NCI-H146 treated with DMSO at 0.1 percent for 48 hours (cell line): ENCODE results near the gene AP3B1.
"Not testable (repeated sequence)": the region's sequence is repeated elsewhere in the genome, so short reads cannot be mapped to it uniquely, and the experiment has no call there.

Experiments
- DNase-seq: peaks from one replicate; lab custom pipeline; 2025; ENCODE audit not compliant: unreplicated experiment; lab: John Stamatoyannopoulos, UW

AP3B1 gene

DNA sequence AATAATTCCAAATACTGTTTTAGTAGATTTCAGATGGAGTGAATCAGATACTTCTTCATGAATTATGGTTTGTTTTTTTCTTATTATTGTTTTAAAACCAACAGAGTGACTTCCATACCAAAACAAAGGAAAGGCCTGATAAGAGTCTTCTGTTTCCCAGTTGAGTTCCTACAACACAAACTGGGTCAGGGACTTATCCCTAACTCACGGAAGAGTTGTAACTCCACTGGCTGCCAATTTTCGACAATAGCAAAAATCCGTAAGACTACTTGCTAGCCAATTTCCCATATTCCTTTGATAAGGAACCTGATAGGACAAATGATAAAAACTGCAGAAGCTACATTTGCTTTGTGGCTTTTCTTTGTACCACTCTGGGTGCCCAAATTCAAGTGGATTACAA, 219.2 kb downstream of the AP3B1 start:
- DNase-seq: no peak

GRCh38 chr5:78070691-78071090, 223.8 kb downstream of the AP3B1 start:
- DNase-seq: not testable (repeated sequence)

DNA sequence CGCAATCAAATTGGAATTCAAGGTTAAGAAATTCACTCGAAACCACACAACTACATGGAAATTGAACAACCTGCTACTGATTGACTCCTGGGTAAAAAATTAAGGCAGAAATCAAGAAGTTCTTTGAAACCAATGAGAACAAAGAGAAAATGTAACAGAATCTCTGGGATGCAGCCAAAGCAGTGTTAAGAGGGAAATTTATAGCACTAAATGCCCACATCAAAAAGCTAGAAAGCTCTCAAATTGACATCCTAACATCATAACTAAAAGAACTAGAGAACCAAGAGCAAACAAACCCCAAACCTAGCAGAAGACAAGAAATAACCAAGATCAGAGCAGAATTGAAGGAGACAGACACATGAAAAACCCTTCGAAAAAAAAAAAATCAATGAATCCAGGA, 226.9 kb downstream of the AP3B1 start:
- not testable (repeated sequence) for DNase-seq

- not testable (repeated sequence) for DNase-seq
Observed at GRCh38 chr5:78066722-78067121, 227.8 kb downstream of the AP3B1 start.

- no peak for DNase-seq
Observed at GRCh38 chr5:78065663-78066062, 228.8 kb downstream of the AP3B1 start.

DNA sequence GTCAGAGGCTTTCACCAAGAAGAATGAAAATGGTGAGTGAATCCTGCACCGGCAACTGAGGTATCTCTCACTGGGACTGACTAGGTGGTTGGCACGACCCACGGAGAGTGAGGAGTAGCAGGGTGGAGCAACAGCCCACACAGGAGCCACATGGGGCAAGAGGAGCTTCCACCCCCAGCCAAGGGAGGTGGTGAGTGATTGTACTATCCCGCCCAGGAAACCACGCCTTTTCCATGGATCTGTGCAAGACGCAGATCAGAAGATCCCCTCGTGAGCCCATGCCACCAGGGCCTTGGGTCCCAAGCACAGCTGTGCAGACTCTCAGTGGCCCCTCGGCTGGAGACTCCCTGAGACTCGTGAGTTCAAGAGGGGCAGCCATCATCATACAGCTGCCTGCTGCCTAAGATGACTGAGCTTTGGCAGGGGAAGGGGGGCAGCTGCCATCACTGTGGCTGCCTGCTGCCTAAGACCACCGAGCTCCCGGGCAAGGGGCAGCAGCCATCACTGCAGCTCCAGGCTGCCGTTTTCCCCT, 229.5 kb downstream of the AP3B1 start:
- DNase-seq: no peak

GRCh38 chr5:78063495-78063894, 231.0 kb downstream of the AP3B1 start:
- DNase-seq: no peak

DNA sequence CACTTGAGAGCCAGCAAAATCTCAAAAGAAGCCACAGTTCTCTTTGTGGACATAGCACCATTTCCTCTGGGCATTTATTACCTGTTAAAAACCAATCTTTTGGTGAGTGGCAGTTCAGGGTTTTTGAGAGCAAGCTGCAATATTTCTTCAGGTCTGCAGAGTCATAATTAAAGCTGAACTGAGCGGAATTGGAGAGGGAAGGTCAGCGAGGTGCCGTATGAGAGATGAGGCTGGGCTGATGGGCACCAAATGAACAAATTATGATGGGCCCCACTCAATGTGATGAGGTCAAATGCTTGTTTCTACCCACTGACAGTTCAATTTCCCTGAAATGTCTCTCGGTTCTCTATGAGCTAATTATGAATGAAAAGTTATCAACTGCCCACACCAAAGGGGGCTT, 231.9 kb downstream of the AP3B1 start:
- DNase-seq: no peak

DNA sequence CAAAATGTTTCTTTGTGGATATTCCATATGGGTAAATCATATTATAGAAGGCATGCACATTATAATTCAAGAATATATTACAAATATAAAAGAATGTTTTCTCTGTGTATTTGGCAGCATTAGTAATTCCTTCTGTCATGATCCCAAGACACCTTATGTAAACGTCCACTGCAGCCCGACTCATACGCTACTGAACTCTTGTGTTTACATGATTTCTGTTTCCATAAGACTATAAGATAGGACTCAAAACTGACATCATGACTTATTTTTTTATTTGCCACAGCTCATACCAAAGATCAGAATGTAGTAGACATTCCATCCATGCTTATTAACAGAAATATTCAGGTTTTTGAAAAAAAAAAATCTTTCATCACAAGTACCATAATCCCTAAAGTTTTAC, 234.1 kb downstream of the AP3B1 start:
- DNase-seq: no peak

- DNase-seq: no peak
Observed at GRCh38 chr5:78058625-78059024, 235.9 kb downstream of the AP3B1 start.

- no peak for DNase-seq
Observed at GRCh38 chr5:78056901-78057514, 237.5 kb downstream of the AP3B1 start.

DNA sequence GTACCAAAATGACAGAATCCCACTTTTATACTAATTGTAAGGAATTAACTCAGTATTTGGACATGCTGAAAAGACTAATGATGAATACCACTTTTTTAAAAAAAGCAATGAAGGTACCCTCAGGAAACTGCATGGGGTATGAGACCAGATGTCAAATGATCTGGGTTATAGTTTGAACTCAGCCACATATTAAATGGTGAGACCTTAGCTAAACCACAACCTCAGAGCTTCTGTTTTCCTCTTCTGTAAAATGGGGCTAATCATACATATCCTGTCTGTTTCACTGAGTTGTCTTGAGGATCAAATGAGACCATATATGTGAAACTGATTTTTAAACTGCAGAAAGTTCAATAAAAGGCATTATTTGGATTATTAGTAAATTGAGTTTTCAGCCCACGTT, 238.4 kb downstream of the AP3B1 start:
- no peak for DNase-seq

- peak; percentile 24 for DNase-seq
Observed at GRCh38 chr5:78050888-78051287, 243.6 kb downstream of the AP3B1 start.

GRCh38 chr5:78046823-78047222, 247.7 kb downstream of the AP3B1 start:
- DNase-seq: not testable (repeated sequence)

GRCh38 chr5:78046006-78046405, 248.5 kb downstream of the AP3B1 start:
- DNase-seq: no peak

GRCh38 chr5:78041805-78042204, 252.7 kb downstream of the AP3B1 start:
- DNase-seq: no peak

- no peak for DNase-seq
Observed at GRCh38 chr5:78025540-78025939, 269.0 kb downstream of the AP3B1 start.

- DNase-seq: no peak
Observed at GRCh38 chr5:78019744-78020143, 274.8 kb downstream of the AP3B1 start.

DNA sequence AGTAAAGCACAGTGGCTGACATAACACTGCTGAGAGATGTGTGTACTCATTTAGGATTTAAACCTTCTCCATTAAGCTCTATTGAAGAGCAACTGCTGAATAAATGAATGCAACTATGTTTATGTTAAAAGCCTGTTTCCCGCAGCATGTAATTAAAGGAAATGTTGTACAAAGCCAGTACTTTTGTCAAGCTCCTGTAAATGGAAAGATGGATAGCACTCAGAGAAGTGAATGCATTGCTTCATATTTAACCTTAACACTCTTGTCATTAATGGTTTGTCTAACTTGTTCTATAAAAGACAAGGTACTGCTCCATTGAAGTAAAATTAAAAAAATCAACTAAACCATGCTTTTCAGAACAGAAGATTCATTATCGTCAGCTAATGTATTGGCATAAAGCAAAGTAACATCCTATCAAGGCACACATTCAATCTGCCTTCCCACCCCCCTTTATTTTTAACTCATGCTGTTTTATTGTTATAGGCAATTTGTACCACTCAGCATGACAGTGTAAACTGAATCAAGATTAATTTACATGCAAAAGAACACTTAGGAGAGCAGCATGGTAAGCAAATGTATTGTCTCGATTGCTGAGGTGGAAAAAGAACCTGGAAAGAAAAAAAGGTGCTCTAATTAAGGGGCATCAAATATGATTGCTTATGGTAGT, 277.5 kb downstream of the AP3B1 start:
- DNase-seq: peak; percentile 87

DNA sequence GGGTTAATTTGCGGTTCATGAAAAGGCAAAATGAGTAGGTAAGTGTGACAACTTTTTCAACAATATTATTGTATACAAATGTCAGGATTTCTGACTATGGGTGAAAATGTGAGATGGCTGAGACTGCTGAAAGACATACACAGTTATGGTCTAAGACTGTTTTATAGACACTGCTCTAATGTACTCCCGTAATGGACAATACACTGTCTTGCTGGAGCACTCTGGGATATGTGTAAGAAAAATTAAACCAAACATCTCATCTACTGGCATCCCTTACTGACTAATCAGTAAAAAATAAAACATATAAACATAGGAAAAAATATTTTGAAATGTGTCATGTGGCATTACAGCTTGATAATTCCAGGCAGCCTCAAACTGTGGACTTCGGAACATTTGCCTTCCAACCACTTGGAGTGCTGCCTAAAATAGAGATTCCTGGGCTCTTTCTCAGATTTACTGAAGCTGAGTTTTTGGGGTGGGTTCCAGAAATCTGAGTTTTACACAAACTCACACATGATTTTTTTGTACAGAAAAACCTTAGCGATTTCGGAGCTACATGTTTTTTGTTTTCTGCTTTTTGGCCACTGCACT, 284.5 kb downstream of the AP3B1 start:
- DNase-seq: no peak

GRCh38 chr5:78008356-78008967, 286.0 kb downstream of the AP3B1 start:
- DNase-seq: peak; percentile 19

DNA sequence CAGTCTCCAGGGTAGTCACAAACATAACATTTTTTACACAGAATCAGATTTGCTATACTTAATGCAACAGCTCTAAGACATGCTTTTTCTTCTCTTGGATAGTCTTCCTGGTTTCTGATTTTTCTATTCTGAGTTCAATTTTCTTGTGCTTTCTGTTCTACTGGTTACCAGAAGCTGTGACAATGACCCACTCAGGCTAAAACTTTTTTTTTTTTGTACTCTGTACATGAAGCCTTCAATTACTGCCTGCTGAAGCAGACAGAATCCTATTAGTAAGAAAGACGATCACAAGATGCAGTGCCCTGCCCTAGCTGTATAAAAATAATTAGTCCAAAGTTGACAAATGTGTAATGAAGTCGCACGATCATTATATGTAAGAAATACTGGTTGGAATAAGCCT, 287.3 kb downstream of the AP3B1 start:
- no peak for DNase-seq
